HEK293 (cell line): Measurements from ENCODE around the gene UBE2D1.
A peak's percentile ranks its signal among the peaks of the same experiment; 100 is the strongest.

Experiments used
- CTCF ChIA-PET: fragments of 350-600 bp; formaldehyde crosslinking; extraction: SDS; loops from one replicate; lab custom pipeline; 2021; ENCODE audit warnings: antibody characterized with exemption; lab: Yijun Ruan, JAX
- POLR2A ChIA-PET: fragments of 300-600 bp; formaldehyde crosslinking; extraction: SDS; loops from one replicate; lab custom pipeline; 2020; ENCODE audit warnings: antibody characterized with exemption, inconsistent platforms; lab: Yijun Ruan, JAX
- H3K27ac ChIP-seq: fragments of 200-500 bp; sonication (Bioruptor generic); 2 replicates; pipeline ENCODE4 v1.5.1; 2014; ENCODE audit warnings: low read depth, low read length, control low read depth, inconsistent platforms; ENCODE audit errors: extremely low read depth
- H3K36me3 ChIP-seq, 2 experiments: fragments of 200-500 bp in 1 of 2; sonication (Bioruptor generic) in 1 of 2; 1 replicate in 1 of 2; 2 replicates in 1 of 2; pipeline ENCODE4 v1.5.1; 2014 to 2017; ENCODE audit warnings: inconsistent platforms in 2 of 2, low read length in 2 of 2; ENCODE audit not compliant: control insufficient read depth in 2 of 2, insufficient read depth in 1 of 2
- H3K4me1 ChIP-seq: fragments of 200-500 bp; sonication (Bioruptor generic); 2 replicates; pipeline ENCODE4 v1.5.1; 2014; ENCODE audit warnings: mild to moderate bottlenecking, low read length, inconsistent platforms; ENCODE audit not compliant: control insufficient read depth, insufficient read depth
- H3K4me3 ChIP-seq: 2 replicates; pipeline ENCODE4 v1.5.1; 2011; ENCODE audit warnings: low read depth, mild to moderate bottlenecking, control low read depth, low read length, moderate library complexity
- H3K9me3 ChIP-seq: fragments of 200-500 bp; sonication (Bioruptor generic); 2 replicates; pipeline ENCODE4 v1.5.1; 2014; ENCODE audit warnings: low read depth, low read length, inconsistent platforms; ENCODE audit not compliant: control insufficient read depth, insufficient read depth
- CTCF ChIP-seq: fragments of 450-650 bp; formaldehyde crosslinking; IDR thresholded peaks from 2 replicates; pipeline ENCODE4 v1.5.1; 2016; ENCODE audit warnings: missing biosample characterization, missing genetic modification characterization
- KLF1 ChIP-seq: fragments of 450-650 bp; formaldehyde crosslinking; IDR thresholded peaks from 2 replicates; pipeline ENCODE4 v1.5.1; 2016; ENCODE audit warnings: missing biosample characterization, missing genetic modification characterization
- KLF7 ChIP-seq: fragments of 450-650 bp; formaldehyde crosslinking; IDR thresholded peaks from 2 replicates; pipeline ENCODE4 v1.5.1; 2016; ENCODE audit warnings: missing biosample characterization, missing genetic modification characterization, borderline replicate concordance
- OVOL3 ChIP-seq: fragments of 450-650 bp; formaldehyde crosslinking; IDR thresholded peaks from 2 replicates; pipeline ENCODE4 v1.5.1; 2016; ENCODE audit warnings: missing biosample characterization, missing genetic modification characterization
- PRDM4 ChIP-seq: fragments of 450-650 bp; formaldehyde crosslinking; IDR thresholded peaks from 2 replicates; pipeline ENCODE4 v1.5.1; 2017; ENCODE audit warnings: missing biosample characterization, missing genetic modification characterization
- PRDM6 ChIP-seq: fragments of 450-650 bp; formaldehyde crosslinking; IDR thresholded peaks from 2 replicates; pipeline ENCODE4 v1.5.1; 2017; ENCODE audit warnings: missing biosample characterization, missing genetic modification characterization
- TRIM28 ChIP-seq: IDR thresholded peaks from 2 replicates; pipeline ENCODE4 v1.6.1; 2011; ENCODE audit warnings: low read length, control low read depth, borderline replicate concordance
- YY1 ChIP-seq: fragments of 450-650 bp; formaldehyde crosslinking; IDR thresholded peaks from 2 replicates; pipeline ENCODE4 v1.5.1; 2018; ENCODE audit warnings: missing biosample characterization, missing genetic modification characterization
- ZBTB20 ChIP-seq: fragments of 450-650 bp; formaldehyde crosslinking; IDR thresholded peaks from 2 replicates; pipeline ENCODE4 v1.5.1; 2016; ENCODE audit warnings: missing biosample characterization, missing genetic modification characterization
- ZNF138 ChIP-seq: fragments of 450-650 bp; formaldehyde crosslinking; IDR thresholded peaks from 2 replicates; pipeline ENCODE4 v1.5.1; 2016; ENCODE audit warnings: missing biosample characterization, missing genetic modification characterization, borderline replicate concordance
- ZNF174 ChIP-seq: fragments of 450-650 bp; formaldehyde crosslinking; IDR thresholded peaks from 2 replicates; pipeline ENCODE4 v1.5.0; 2017; ENCODE audit warnings: missing biosample characterization, mild to moderate bottlenecking, missing genetic modification characterization
- ZNF19 ChIP-seq: fragments of 450-650 bp; formaldehyde crosslinking; IDR thresholded peaks from 2 replicates; pipeline ENCODE4; 2016; ENCODE audit warnings: missing biosample characterization, missing genetic modification characterization, low read depth
- ZNF223 ChIP-seq: fragments of 450-650 bp; formaldehyde crosslinking; IDR thresholded peaks from 2 replicates; pipeline ENCODE4 v1.5.1; 2016; ENCODE audit warnings: missing biosample characterization, missing genetic modification characterization
- ZNF292 ChIP-seq: fragments of 450-650 bp; formaldehyde crosslinking; IDR thresholded peaks from 2 replicates; pipeline ENCODE4 v1.5.1; 2016; ENCODE audit warnings: low read depth, missing biosample characterization, missing genetic modification characterization, borderline replicate concordance
- ZNF324 ChIP-seq: fragments of 450-650 bp; formaldehyde crosslinking; IDR thresholded peaks from 2 replicates; pipeline ENCODE4 v1.5.1; 2016; ENCODE audit warnings: missing biosample characterization, missing genetic modification characterization
- ZNF354C ChIP-seq: fragments of 450-650 bp; formaldehyde crosslinking; IDR thresholded peaks from 2 replicates; pipeline ENCODE4 v1.5.1; 2016; ENCODE audit warnings: missing biosample characterization, missing genetic modification characterization, low read depth, borderline replicate concordance
- ZNF416 ChIP-seq: fragments of 450-650 bp; formaldehyde crosslinking; IDR thresholded peaks from 2 replicates; pipeline ENCODE4 v1.5.1; 2016; ENCODE audit warnings: missing biosample characterization, missing genetic modification characterization
- ZNF596 ChIP-seq: fragments of 450-650 bp; IDR thresholded peaks from 2 replicates; pipeline ENCODE4 v1.5.0; 2018; ENCODE audit warnings: missing biosample characterization, mild to moderate bottlenecking, missing genetic modification characterization, moderate library complexity
- ZNF629 ChIP-seq: fragments of 450-650 bp; formaldehyde crosslinking; IDR thresholded peaks from 2 replicates; pipeline ENCODE4 v1.5.1; 2017; ENCODE audit warnings: missing biosample characterization, missing genetic modification characterization
- ZNF654 ChIP-seq: fragments of 450-650 bp; formaldehyde crosslinking; IDR thresholded peaks from 2 replicates; pipeline ENCODE4 v1.5.1; 2016; ENCODE audit warnings: low read depth, missing biosample characterization, missing genetic modification characterization
- ZNF776 ChIP-seq: fragments of 450-650 bp; formaldehyde crosslinking; IDR thresholded peaks from 2 replicates; pipeline ENCODE4 v1.5.0; 2017; ENCODE audit warnings: missing biosample characterization, missing genetic modification characterization, borderline replicate concordance
- ZNF843 ChIP-seq: fragments of 450-650 bp; formaldehyde crosslinking; IDR thresholded peaks from 2 replicates; pipeline ENCODE4 v1.5.1; 2016; ENCODE audit warnings: missing biosample characterization, missing genetic modification characterization
- ZSCAN16 ChIP-seq: fragments of 450-650 bp; formaldehyde crosslinking; IDR thresholded peaks from 2 replicates; pipeline ENCODE4 v1.5.1; 2016; ENCODE audit warnings: missing biosample characterization, missing genetic modification characterization

The UBE2D1 gene

GRCh38 chr10:58319599-58319998, 15.2 kb upstream of the UBE2D1 start:
- no peaks in the 10 kb centered on the region for H3K9me3 ChIP-seq
- no peaks in the 10 kb centered on the region for H3K36me3 ChIP-seq
- CTCF ChIA-PET: no interaction called here
- POLR2A ChIA-PET: interaction anchor here (0.6 kb wide), 1 partner anchor 16 kb away, joined by 3 read pairs; no protein-coding TSS in a partner anchor
- H3K4me3 ChIP-seq: no peak overlapping the region
- H3K27ac ChIP-seq: no peak overlapping the region
- 0 out of 2 replicates have a peak, but pooled peaks have one; percentile 28 for TF ChIP-seq ZNF654
- TF ChIP-seq CTCF: peak; percentile 59
- no peak for TF ChIP-seq ZNF776 (tag by site-specific recombination)
- H3K4me1 ChIP-seq: no peaks in the 10 kb centered on the region; the same call in 1 of the 2 replicates

- ChIA-PET POLR2A (no interaction called here), CTCF (no interaction called here)
- Histone ChIP-seq H3K4me1 (no peaks in the 10 kb centered on the region; the same call in 1 of the 2 replicates), H3K27ac (no peak overlapping the region), H3K4me3 (no peak overlapping the region), H3K36me3 (no peaks in the 10 kb centered on the region), H3K9me3 (no peaks in the 10 kb centered on the region)
- TF ChIP-seq ZBTB20 (no peak), ZNF138 (tag by site-specific recombination) (no peak), ZNF292 (tag by site-specific recombination) (no peak), ZNF174 (tag by site-specific recombination) (no peak), KLF1 (peak; percentile 47; the same call in 1 of the 2 replicates), ZNF354C (tag by site-specific recombination) (no peak)
- TF ChIP-seq, all 188 proteins: peak for 1
These were observed 14.3 kb upstream of the UBE2D1 start for GRCh38 chr10:58320351-58321049.

- no peaks in the 10 kb centered on the region for H3K36me3 ChIP-seq
- no peak overlapping the region for H3K27ac ChIP-seq
- no peaks in the 10 kb centered on the region; the same call in 1 of the 2 replicates for H3K4me1 ChIP-seq
- H3K4me3 ChIP-seq: no peak overlapping the region
- no peaks in the 10 kb centered on the region for H3K9me3 ChIP-seq
- CTCF ChIA-PET: interaction anchor here (0.6 to 2.5 kb wide), 4 partner anchors 22 to 473 kb away, joined by 3 to 5 read pairs (median 4); no protein-coding TSS in a partner anchor
- POLR2A ChIA-PET: interaction anchor here (0.6 to 1.6 kb wide), 2 partner anchors 13 to 22 kb away, joined by 3 to 5 read pairs; partner anchors contain the start of gene UBE2D1
- TF ChIP-seq PRDM4 (tag by site-specific recombination) (peak; percentile 35; the same call in 1 of the 2 replicates), ZNF629 (tag by site-specific recombination) (no peak), ZNF292 (tag by site-specific recombination) (no peak), KLF7 (tag by site-specific recombination) (no peak), ZNF843 (tag by site-specific recombination) (0 out of 2 replicates have a peak, but pooled peaks have one; percentile 39), ZNF223 (tag by site-specific recombination) (no peak), YY1 (tag by site-specific recombination) (no peak), ZSCAN16 (tag by site-specific recombination) (no peak), ZNF174 (tag by site-specific recombination) (no peak), TRIM28 (0 out of 2 replicates have a peak, but pooled peaks have one; percentile 18), ZNF324 (tag by site-specific recombination) (no peak), ZNF654 (no peak), ZNF776 (tag by site-specific recombination) (no peak), ZNF596 (tag by site-specific recombination) (no peak), OVOL3 (tag by site-specific recombination) (no peak), PRDM6 (tag by site-specific recombination) (no peak), ZNF19 (no peak), ZNF416 (tag by site-specific recombination) (no peak)
These were observed 12.6 kb upstream of the UBE2D1 start for GRCh38 chr10:58322072-58322834.
